GM19023 (cell line): Measurements from ENCODE around the gene FEM1C.

Experiments used
- ATAC-seq: cut with Tn5 transposase; IDR thresholded peaks from one replicate; pipeline ENCODE4 v1.9.1; 2021; ENCODE audit warnings: mild to moderate bottlenecking, moderate library complexity; ENCODE audit not compliant: unreplicated experiment

The FEM1C gene, protein sequence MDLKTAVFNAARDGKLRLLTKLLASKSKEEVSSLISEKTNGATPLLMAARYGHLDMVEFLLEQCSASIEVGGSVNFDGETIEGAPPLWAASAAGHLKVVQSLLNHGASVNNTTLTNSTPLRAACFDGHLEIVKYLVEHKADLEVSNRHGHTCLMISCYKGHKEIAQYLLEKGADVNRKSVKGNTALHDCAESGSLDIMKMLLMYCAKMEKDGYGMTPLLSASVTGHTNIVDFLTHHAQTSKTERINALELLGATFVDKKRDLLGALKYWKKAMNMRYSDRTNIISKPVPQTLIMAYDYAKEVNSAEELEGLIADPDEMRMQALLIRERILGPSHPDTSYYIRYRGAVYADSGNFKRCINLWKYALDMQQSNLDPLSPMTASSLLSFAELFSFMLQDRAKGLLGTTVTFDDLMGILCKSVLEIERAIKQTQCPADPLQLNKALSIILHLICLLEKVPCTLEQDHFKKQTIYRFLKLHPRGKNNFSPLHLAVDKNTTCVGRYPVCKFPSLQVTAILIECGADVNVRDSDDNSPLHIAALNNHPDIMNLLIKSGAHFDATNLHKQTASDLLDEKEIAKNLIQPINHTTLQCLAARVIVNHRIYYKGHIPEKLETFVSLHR

DNA sequence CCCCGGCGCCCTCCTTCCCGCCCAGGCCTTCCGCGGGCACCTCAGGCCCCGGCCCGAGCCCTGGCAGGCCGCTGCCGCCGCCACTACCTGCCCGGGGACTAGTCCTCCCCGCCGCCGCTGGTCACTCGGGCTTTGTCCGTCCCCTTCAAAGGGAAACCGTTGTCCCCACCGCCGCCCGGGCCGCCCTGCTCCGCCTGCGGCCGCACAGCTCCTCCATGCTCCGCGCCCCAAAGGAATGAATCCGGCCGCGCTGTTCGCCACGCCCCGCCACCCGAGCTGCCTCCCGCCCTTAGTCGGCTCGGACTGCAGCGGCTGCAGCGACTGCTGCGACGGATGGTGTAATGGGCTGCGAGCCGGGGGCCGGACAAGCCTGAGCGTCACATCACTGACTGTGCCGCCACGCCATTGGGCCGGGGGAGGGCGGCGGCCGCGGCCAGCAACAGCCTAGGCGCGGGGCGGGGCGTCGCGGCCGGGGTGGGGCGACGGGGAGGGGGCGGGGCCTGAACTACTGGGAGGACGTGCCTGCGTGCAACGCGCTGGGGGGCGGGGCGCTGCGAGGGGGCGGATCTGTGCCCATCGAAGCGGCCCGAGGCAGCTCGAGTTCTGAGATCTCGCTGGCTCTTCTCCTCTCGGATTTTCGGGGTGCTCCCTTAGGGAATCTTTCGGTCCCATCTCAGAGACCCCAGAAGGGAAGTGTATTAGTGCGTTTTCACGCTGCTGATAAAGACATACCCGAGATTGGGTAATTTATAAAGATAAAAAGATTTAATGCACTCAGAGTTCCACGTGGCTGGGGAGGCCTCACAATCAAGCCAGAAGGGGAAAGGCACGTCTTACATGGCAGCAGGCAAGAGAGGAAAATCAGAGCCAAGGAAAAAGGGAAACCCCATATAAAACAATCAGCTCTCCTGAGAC is at the start of gene FEM1C:
Gene FEM1C (minus strand): TSS at position 340 of the 915 bp plus-strand sequence. CDS start 1,282 bp downstream, outside the sequence.
- ATAC-seq = peak; percentile 98

DNA sequence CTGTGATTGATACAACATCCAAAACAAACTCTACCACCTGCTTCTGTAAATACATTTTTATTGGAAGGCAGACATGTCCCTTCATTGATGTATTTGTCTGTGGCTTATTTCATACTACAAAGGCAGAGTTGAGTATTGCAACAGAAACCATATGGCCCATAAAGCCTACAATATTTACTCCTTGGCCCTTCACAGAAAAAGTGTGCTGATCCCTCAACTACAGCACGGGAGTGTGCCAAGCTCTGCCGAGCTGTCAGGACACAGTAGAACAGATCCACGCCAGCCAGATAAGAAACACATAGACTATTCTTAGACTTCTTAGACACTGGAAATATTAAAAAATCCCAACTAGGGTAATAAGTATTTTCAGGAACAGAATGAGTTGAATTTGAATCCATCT is 44.5 kb upstream of the FEM1C start:
- ATAC-seq = no peak

DNA sequence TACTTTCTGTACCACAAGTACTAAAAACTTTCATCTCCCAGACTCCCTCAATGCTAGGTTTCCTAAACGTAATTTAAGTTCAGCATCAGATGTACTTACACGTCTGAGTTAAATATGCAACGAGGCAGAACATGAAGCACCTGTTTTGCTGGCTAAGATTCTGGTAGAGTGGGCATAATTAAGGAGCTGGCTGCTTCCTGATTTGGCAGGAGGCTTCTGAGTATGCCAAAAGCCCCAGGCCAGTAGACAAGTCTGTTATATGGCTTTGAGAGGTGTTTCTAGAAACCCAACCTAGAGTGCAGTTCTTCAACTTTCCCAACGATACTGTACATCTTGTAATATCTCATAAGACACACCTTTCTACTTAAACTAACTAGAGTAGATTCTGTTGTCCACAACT is 44.1 kb upstream of the FEM1C start:
- no peak for ATAC-seq

DNA sequence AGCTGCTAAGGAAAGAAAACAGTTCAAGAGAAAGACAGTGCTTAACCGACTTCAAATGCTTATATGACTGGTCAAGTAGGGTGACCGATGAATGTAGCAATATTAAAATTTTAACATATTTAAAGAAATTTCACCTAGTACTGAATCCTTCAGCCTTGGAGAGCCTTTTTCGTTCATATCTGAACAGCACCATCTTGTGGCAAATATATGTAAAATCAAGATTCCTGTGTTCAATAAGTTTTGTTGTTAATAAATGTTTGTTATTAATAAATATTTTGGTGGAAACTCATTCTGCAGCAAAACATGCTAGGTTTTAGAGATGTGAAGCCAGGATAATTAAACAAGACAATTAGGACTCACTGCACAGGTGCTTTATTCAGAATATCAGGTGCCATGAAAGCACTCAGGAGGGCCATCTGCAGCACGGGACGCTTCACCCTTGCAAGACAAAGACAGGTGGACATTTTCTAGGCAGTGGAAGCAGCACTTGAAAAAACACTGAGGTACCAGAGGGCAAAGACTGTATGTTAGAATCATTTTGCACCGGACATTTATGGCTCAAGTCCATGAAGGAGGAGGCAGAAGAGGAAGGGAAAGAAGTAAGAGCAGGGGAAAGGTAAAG is 42.1 kb upstream of the FEM1C start:
- no peak for ATAC-seq

DNA sequence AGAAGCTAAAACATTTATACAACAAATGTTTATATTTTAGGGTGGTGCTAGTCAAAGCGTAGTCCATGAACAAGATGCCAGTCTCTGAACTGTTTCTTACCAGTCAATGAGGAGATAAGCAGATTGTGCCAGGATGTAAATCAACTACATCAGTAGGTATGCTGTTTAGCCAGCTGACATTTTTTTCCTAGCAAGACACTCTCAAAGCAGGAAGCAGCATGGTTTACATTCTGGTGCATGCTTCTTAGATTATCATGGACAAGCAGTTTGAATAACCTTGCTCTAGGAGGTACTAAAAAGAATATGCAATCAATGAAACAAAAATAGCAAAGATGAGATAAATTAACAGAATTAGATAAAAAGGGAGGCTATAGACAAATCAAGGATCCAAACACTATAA is 40.7 kb upstream of the FEM1C start:
- no peak for ATAC-seq

DNA sequence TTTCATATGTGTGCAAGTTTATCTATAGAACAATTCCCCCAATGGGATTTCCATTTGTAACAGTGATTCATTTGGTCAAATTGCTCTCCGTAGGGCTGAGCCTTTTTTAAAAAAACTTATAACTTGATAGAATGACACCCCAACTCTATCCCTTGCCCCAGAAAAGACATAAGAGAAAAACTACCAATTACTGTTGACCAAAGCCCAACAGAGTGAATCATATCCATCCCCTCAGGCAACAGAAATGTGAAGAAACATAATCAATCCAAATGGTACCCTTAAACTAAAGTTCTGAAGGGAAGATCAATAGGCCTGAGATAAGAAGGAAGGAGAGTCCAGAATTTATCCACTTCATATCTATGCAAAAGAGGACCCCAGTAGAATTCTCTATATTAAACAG is 39.9 kb upstream of the FEM1C start:
- ATAC-seq = no peak

DNA sequence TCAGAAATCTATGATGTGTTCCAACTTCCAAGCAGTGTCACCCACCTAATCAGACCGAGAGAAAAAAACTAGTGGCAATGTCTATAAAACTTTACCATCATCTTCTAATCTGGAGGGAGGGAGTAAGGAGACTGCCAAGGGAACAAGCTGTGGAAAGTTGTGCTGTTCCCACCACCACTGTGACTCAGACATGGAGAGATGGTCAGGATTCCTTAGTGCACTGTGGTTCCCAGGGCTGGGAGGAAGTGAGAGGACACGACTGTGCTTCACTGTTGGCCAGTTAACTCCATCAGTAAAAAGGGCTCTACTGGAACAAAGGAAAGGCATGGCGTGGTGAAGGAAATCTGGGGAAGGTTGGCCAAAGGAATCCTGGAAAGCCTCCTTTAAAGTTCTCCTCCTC is 38.9 kb upstream of the FEM1C start:
- no peak for ATAC-seq

DNA sequence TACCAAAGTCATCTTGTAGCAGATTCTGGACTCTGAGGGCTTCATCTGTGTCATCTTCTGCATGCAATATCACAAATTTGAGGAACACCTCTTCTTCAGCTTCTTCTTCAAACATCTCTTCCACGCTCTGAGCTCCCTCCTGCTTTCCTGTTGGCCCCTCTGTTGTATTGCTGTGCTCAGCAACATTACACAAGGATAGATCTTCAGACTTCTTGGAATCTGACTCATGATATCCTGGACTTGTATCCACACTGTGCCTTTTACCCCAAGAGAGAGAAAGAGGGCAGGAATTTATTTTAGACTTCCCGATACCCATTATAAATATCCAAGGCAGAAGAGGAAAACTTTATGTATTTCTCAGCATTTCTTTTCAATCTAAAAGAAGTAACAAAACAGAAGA is 36.4 kb upstream of the FEM1C start:
- no peak for ATAC-seq

DNA sequence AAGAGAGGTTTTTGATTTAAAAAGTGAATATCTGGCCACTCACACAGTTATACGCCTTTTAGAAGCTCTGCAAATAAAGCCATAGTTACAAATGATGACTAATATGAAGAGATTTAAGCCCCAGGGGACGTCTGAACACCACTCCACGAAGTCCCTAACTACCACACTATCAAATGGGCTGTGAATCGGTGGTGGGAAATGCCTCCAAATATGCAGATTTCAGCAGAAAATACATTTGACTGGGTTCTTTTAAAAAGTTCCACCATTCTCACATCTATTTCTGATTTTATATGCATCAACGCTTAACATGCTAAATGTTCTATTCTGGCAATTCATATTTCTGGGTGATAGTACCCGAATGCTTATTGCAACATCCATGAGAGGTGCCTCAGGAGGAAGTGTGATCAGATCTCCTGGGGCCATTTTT is 35.2 kb upstream of the FEM1C start:
- ATAC-seq = peak; percentile 63

DNA sequence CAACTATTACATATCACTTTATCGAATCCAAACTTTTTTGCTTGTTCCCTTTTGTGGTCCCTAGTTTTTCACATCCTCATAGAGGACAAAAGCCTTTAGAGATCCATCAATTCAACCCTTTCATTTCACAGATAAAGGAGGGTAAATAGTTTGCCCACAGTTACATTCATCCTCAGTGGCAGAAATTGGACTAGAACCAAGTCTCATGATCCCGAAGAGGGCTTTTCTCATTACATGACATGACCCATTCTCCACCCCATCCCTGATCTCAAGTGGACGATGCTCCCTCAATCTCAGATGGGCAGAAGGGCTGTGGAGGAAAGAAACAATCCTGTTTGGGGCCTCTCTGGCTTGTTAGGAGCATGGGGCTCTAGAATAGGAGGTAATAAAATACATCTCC is 34.6 kb upstream of the FEM1C start:
- ATAC-seq = no peak

DNA sequence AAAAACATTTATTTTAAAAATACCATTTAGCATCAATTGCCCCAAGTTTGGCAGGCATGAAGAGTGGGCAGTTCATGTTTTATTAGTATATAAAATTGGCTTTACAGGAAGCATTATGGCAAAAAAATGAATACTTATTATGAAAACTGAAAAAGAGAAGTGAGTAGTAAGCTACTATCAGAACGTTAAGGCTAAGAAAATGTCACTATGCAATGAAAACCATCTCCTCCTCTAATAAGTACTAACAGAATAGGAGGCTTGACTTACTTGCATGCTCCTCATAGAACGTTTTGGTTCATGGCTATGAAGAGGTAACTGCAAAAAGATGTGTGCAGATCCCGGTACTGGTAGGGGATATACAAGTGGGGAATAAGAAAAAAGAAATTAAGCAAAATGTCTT is 34.1 kb upstream of the FEM1C start:
- peak; percentile 38 for ATAC-seq

DNA sequence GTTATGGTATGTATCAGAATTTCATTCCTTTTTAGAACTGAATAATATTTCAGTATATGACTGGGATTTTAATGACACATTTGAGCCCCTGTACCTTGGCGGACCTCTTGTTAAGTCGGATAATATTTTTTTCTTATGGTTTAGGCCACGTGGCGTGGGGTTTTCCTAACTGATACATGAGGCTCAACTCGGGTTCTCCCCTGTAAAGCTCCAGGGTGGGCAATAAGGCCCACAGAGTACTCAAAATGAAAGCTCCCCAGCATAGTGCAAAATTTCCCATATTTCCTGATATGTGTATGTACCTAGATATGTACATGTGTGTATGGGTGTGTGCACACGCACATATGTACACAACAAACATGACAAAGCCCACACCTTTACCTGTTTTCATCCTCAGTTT is 33.2 kb upstream of the FEM1C start:
- ATAC-seq = no peak

DNA sequence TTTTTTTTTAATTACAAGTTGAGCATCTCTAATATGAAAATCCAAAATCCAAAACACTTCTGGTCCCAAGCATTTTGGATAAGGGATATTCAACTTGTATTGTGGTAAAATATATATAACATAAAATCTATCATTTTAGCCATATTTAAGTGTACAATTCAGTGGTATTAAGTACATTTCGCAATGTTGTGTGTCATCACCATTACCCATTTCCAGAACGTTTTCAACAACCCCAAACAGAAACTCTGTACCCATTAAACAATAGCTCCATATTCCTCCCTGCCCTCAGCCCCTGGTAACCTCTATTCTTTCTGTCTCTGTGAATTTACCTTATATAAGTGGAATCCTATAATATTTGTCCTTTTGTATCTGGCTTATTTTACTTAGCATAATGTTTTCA is 32.8 kb upstream of the FEM1C start:
- ATAC-seq = no peak

DNA sequence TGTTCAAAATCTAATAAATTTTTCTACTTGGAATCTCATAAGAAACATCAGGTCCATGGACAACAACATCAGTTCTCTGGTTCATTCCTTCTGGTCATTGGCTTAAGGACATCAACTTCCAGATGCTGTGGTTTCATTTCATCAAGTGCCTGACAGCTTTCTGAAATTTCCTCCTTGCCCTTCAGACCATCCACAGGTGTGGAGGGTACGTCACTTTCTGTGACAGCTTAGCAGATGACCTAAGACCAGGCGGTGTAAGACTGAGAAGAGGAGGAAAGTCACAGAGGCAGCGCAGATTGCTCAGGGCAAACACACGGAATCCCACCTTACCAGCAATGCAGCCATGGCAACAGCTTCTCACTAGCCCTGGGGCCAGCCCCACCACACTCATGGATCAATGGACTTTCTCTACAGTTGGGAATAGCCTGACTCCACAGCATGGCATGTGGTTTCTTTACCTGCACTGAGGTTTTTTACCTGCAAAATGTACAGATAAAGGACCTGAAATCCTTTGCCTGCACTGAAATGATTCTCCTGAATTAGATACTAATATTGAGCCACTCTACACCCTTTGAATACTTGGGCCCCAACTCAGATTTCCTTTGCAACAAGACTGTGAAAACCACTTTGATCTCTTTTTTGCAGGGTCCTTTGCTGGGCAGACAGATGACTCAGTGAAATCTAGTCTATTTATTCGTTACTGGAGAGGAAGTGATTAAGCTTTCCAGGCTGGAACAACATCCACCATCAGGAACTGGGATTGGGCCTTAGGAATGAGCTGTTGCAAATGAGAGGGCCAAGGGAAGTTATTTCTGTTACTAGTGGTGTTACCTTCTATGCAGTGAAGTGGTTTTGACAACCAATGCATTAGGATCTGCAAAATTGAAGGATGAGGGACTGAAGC is 30.8 kb upstream of the FEM1C start:
- no peak for ATAC-seq

DNA sequence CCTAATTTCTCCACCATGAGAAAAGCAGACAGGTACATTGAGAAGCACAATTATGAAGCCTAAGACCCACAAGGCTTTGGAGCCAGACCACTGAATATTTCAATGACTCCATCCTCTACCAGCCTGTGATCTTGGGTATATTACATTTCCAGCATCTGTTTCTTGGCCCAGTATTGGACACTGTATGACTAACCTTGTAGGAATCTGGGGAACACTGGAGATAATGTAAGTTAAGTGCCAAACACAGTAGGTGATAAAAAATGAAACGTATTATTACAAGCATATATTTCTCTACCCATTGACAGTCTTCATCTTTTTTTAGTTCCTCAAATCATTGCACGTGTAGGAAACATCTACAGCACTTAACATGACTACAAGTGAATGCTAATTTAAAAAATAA is 28.6 kb upstream of the FEM1C start:
- ATAC-seq = no peak

DNA sequence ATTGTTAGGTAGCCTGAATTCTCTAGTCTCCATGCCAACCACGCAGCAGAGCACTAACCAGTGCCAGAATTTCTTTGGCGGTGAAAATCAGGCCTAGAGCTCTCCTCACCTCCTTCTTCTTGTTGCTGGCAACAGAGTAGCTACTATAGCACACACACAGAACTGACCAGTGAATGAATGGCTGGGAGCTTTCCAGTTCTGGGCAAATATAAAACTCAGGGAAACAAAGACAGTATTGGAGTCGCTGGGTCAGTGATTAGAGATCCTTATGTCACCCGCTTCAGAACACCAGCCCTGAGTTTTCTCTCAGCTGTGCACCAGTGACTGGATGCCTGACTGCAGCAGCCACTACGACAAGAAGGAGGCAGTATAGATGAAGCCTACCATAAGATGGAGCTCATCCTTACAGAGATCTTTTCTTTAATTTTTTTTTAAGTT is 26.9 kb upstream of the FEM1C start:
- no peak for ATAC-seq

DNA sequence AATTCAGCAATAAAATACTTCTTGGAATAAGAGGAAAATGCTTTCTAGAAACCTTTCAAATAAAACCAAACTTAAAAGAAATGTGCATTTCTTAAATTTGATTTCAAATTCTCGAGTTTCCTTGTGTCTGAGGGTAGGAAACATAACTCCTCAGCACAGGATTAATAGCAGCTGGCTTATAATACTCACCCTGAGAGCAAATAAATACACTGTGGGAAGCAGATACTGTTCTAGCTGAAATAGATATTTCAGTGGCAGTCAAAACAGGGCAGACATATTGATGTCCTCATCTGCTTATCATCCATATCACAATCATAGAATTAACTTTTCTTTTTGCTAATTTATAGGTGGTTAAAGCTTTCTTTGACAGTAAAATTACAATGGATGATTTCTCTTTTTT is 24.1 kb upstream of the FEM1C start:
- ATAC-seq = no peak

DNA sequence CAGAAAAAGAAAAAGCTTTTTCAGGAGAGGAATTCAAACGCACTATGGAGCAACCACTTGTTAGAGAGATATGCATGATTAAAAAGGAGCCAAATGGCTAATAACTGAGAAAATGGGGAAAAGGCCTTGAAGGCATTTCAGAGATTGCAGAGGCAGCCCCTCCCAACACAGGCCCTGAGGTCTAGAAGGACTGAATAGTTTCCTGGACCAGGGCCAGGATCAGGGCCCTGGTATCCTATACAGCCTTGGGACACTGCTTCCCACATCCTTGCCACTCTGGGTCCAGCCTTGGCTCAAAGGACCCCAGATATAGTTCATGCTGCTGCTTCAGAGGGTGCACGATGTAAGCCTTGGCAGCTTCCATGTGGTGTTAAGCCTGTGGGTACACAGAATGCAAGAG is 20.7 kb upstream of the FEM1C start:
- ATAC-seq = no peak

DNA sequence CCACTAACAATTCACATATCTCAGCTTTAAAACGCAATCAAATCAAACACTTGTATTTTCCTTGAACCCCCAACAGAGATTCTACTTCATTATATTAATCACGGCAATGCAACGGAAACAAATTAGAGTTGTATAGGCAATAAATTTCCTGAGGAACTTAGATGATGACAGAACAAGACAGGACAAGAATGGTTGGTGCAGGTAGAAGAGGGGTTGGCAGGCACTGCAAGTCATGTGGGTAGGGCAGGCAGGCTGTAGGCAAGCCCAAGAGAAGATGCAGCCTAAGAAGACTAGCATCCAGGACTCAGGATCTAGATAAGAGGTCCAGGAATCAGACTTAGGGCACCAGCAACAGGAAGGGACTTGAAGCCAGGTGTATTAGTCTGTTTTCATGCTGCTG is 16.6 kb upstream of the FEM1C start:
- ATAC-seq = no peak

DNA sequence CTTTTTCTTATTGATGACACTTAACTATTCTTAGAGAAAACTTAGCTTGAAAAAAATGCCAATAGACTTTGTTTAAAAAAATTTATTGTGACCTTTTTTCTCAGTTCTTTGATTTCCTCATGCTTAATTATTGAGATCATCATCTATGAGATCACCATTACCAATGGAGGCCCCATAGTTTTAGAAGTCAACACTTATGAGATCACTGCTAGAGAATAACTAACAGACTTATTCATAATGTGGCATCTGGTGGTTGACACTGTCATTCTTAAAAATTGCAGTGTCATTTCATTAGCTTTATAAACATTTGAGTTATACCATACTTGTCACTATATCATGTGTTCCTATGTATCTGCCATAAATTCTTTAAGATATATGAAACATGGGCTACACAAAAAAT is 14.9 kb upstream of the FEM1C start:
- no peak for ATAC-seq
